Measurements from ENCODE around the gene CTPS2.
"Not testable (repeated sequence)": the region's sequence is repeated elsewhere in the genome, so short reads cannot be mapped to it uniquely, and the experiment has no call there.

- not testable (repeated sequence) for TF ChIP-seq CTCF (IDR thresholded peaks at IDR 0.05 in 8 of 11, conservative IDR thresholded peaks at IDR 0.05 in 3 of 11); POLR2A (IDR thresholded peaks at IDR 0.05); POLR2AphosphoS5 (IDR thresholded peaks at IDR 0.05)
Observed at GRCh38 chrX:16716451-16716850, 4.0 kb upstream of the CTPS2 start.

Data from spleen (tissue), 7 donors.